ENCODE measurements around the gene APOC1. TPM values are rescaled to one million over a fixed set of nuclear protein-coding genes. Genes with fewer than 3 reads are reported as not detected.

Gene APOC1
- polyA plus RNA-seq, 1 experiment, result 3.4 TPM

DNA sequence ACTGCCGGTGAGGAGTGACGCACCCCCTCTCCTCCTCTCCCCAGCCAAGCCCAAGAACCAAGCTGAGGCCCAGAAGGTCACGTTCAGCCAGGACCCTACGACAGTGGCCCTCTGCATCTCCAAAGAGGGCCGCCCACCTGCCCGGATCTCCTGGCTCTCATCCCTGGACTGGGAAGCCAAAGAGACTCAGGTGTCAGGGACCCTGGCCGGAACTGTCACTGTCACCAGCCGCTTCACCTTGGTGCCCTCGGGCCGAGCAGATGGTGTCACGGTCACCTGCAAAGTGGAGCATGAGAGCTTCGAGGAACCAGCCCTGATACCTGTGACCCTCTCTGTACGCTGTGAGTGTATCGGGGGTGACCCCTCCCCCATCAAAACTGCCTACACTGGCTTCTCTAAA lies 42.6 kb upstream of the APOC1 start:
- ChIA-PET POLR2A (interaction anchor here (0.5 kb wide), 1 partner anchor 154 kb away, joined by 13 read pairs; no protein-coding TSS in a partner anchor), CTCF (interaction anchor here (1.3 kb wide), 1 partner anchor 148 kb away, joined by 4 read pairs; no protein-coding TSS in a partner anchor)
- no peak overlapping the region for H3K4me3 ChIP-seq (ENCODE audit: low read depth, low read length)
- H3K9me3 ChIP-seq (ENCODE audit: control insufficient read depth, insufficient read depth, low read length), result peaks cover 5% of the 10 kb centered on the region; the same call in 1 of the 2 replicates
- H3K27ac ChIP-seq (ENCODE audit: low read depth, low read length), result no peak overlapping the region
- DNase-seq (ENCODE audit: low read depth, low spot score), result no peak
- TF ChIP-seq, protein P1, sequence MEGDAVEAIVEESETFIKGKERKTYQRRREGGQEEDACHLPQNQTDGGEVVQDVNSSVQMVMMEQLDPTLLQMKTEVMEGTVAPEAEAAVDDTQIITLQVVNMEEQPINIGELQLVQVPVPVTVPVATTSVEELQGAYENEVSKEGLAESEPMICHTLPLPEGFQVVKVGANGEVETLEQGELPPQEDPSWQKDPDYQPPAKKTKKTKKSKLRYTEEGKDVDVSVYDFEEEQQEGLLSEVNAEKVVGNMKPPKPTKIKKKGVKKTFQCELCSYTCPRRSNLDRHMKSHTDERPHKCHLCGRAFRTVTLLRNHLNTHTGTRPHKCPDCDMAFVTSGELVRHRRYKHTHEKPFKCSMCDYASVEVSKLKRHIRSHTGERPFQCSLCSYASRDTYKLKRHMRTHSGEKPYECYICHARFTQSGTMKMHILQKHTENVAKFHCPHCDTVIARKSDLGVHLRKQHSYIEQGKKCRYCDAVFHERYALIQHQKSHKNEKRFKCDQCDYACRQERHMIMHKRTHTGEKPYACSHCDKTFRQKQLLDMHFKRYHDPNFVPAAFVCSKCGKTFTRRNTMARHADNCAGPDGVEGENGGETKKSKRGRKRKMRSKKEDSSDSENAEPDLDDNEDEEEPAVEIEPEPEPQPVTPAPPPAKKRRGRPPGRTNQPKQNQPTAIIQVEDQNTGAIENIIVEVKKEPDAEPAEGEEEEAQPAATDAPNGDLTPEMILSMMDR (IDR thresholded peaks at IDR 0.05; ENCODE audit: low read depth, low read length), result no peak
- H3K27me3 ChIP-seq (ENCODE audit: control insufficient read depth, insufficient read depth, low read length), result no peaks in the 10 kb centered on the region

GRCh38 chr19:44872661-44873060 lies 41.7 kb upstream of the APOC1 start:
- ChIA-PET CTCF (interaction anchor here (0.5 to 1.3 kb wide), 3 partner anchors 27 to 149 kb away, joined by 3 to 4 read pairs (median 4); partner anchors contain the start of gene NECTIN2), POLR2A (no interaction called here)
- H3K9me3 ChIP-seq (ENCODE audit: control insufficient read depth, insufficient read depth, low read length), result peaks cover 5% of the 10 kb centered on the region; the same call in 1 of the 2 replicates
- no peaks in the 10 kb centered on the region for H3K27me3 ChIP-seq (ENCODE audit: control insufficient read depth, insufficient read depth, low read length)
- DNase-seq (ENCODE audit: low read depth, low spot score), result no peak
- TF ChIP-seq, protein P1 (IDR thresholded peaks at IDR 0.05; ENCODE audit: low read depth, low read length), result no peak
- H3K4me3 ChIP-seq (ENCODE audit: low read depth, low read length), result no peak overlapping the region
- H3K27ac ChIP-seq (ENCODE audit: low read depth, low read length), result no peak overlapping the region

GRCh38 chr19:44874317-44874716 lies 40.1 kb upstream of the APOC1 start:
- CTCF ChIA-PET, result no interaction called here
- TF ChIP-seq, protein P1 (IDR thresholded peaks at IDR 0.05; ENCODE audit: low read depth, low read length), result no peak
- H3K4me3 ChIP-seq (ENCODE audit: low read depth, low read length), result no peak overlapping the region
- H3K27me3 ChIP-seq (ENCODE audit: control insufficient read depth, insufficient read depth, low read length), result no peaks in the 10 kb centered on the region
- H3K27ac ChIP-seq (ENCODE audit: low read depth, low read length), result no peak overlapping the region
- no peak for DNase-seq (ENCODE audit: low read depth, low spot score)
- no peaks in the 10 kb centered on the region for H3K9me3 ChIP-seq (ENCODE audit: control insufficient read depth, insufficient read depth, low read length)
- POLR2A ChIA-PET, result no interaction called here

GRCh38 chr19:44875666-44876451 lies 38.5 kb upstream of the APOC1 start:
- CTCF ChIA-PET, result no interaction called here
- TF ChIP-seq, protein P1 (IDR thresholded peaks at IDR 0.05; ENCODE audit: low read depth, low read length), result no peak
- DNase-seq (ENCODE audit: low read depth, low spot score), result no peak
- Histone ChIP-seq H3K9me3 (ENCODE audit: control insufficient read depth, insufficient read depth, low read length) (no peaks in the 10 kb centered on the region), H3K27me3 (ENCODE audit: control insufficient read depth, insufficient read depth, low read length) (no peaks in the 10 kb centered on the region), H3K27ac (ENCODE audit: low read depth, low read length) (no peak overlapping the region), H3K4me3 (ENCODE audit: low read depth, low read length) (no peak overlapping the region)
- POLR2A ChIA-PET, result no interaction called here

DNA sequence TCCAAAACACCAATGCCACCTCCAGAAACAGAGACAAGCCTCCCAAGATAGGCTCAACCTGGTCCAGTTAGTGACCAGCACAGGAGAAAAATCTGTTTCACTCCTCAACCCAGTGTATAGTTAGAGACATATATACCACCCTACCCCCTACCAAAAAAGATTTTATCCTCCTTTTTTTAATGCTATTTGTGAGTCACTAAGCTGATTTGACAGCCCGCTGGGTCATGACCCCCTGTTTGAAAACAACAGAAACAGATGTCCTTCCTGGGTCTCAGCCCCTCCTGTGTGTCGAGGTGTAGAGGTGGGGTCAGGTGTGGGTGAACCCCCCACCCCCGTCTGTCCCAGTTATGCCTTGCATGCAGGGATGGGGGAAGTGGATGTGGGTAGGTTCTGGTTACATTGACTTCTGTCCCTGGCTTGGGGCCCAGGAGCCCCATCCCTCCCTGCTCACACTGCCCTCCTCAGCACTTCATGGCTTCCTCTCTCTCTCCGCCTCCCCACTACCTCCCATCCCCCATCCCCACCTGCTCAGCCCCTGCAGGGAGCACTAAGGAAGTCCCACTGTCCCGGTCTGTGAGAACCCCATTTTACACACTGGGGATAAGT lies 37.4 kb upstream of the APOC1 start:
- H3K9me3 ChIP-seq (ENCODE audit: control insufficient read depth, insufficient read depth, low read length), result no peaks in the 10 kb centered on the region
- TF ChIP-seq, protein P1 (IDR thresholded peaks at IDR 0.05; ENCODE audit: low read depth, low read length), result no peak
- ChIA-PET CTCF (no interaction called here), POLR2A (no interaction called here)
- no peak overlapping the region for H3K4me3 ChIP-seq (ENCODE audit: low read depth, low read length)
- DNase-seq (ENCODE audit: low read depth, low spot score), result no peak
- H3K27me3 ChIP-seq (ENCODE audit: control insufficient read depth, insufficient read depth, low read length), result no peaks in the 10 kb centered on the region
- H3K27ac ChIP-seq (ENCODE audit: low read depth, low read length), result no peak overlapping the region

All from AG04450 (cell line).